Left cardiac atrium (tissue), 4 donors: ENCODE data around the gene FNDC3B. TPM values are rescaled to one million over a fixed set of nuclear protein-coding genes. Genes with fewer than 3 reads are reported as not detected.

Experiments
- ATAC-seq, 2 donors: fragments of 200-7000 bp; cut with Tn5 transposase; one replicate each; pipeline ENCODE4 v1.9.1; 2020; ENCODE audit warnings: mild to moderate bottlenecking in 2 of 2, moderate library complexity in 2 of 2
- DNase-seq: peaks from one replicate; pipeline ENCODE4 v3.0.0-alpha.2; 2020
- intact Hi-C, 2 donors: fragments of 100-400 bp; cut with DNase I; formaldehyde crosslinking; loops; one replicate each; pipeline versions ENCODE4 v1.14.1 to v1.15.1; 2022 to 2023
- total RNA-seq, 2 donors: library from RNA; stranded (reverse); fragmentation: NEBNext Ultra II Directional; extraction: Animal tissue kit (Norgen Biotek cat#: 25700); gene quantifications; one replicate each; pipeline ENCODE4 v1.2.1, GENCODE V29; 2021
- donor health status: DM: no; HTN: yes; CAD: no.
- donor health status: DM: no; HTN: yes; CAD: no; lungs with severe emphysema.
- donor health status: DM: yes; HTN: yes; CAD: no.
- donor health status: Dilated cardiomyopathy.

Gene FNDC3B
- total RNA-seq, 2 donors from 2014 or later = 82.4 to 98.3 TPM

- ATAC-seq (no peak), DNase-seq (no peak)
- intact Hi-C loops = no loop called here
These were observed 98.8 kb downstream of the FNDC3B start for GRCh38 chr3:172138193-172138537.

GRCh38 chr3:172138792-172139507 is 99.6 kb downstream of the FNDC3B start:
- peak; percentile 55 for DNase-seq
- intact Hi-C loops = no loop called here
- peak; percentile 35 to 66 for ATAC-seq

- ATAC-seq (no peak), DNase-seq (no peak)
- intact Hi-C loops = no loop called here
These were observed 100.3 kb downstream of the FNDC3B start for GRCh38 chr3:172139528-172140276.

- DNase-seq (no peak), ATAC-seq (peak; percentile 53 to 73)
- intact Hi-C loops = no loop called here
These were observed 101.4 kb downstream of the FNDC3B start for GRCh38 chr3:172140499-172141391.

GRCh38 chr3:172142051-172142863 is 102.9 kb downstream of the FNDC3B start:
- DNase-seq (no peak), ATAC-seq (peak in 1 of 2 donors; percentile 21)
- intact Hi-C loops = no loop called here

- ATAC-seq = no peak
- intact Hi-C loops = no loop called here
These were observed 103.6 kb downstream of the FNDC3B start for GRCh38 chr3:172142864-172143451.

GRCh38 chr3:172143739-172144497 is 104.5 kb downstream of the FNDC3B start:
- intact Hi-C loops = no loop called here
- no peak for ATAC-seq
- DNase-seq = no peak

More at GRCh38 chr3:172142864-172143451, 103.6 kb downstream of the FNDC3B start:
- DNase-seq = no peak

GRCh38 chr3:172144601-172145000 is 105.2 kb downstream of the FNDC3B start:
- ATAC-seq = no peak
- no peak for DNase-seq
- intact Hi-C loops = no loop called here

GRCh38 chr3:172145031-172145686 is 105.8 kb downstream of the FNDC3B start:
- intact Hi-C loops = no loop called here
- no peak for DNase-seq
- no peak for ATAC-seq

- ATAC-seq (no peak), DNase-seq (no peak)
- intact Hi-C loops = no loop called here
These were observed 107.0 kb downstream of the FNDC3B start for GRCh38 chr3:172146349-172146748.

GRCh38 chr3:172147113-172147818 is 107.9 kb downstream of the FNDC3B start:
- intact Hi-C loops = no loop called here
- DNase-seq (no peak), ATAC-seq (no peak)

- ATAC-seq = no peak
- intact Hi-C loops = no loop called here
- no peak for DNase-seq
These were observed 108.9 kb downstream of the FNDC3B start for GRCh38 chr3:172148241-172148640.

GRCh38 chr3:172148702-172149565 is 109.6 kb downstream of the FNDC3B start:
- ATAC-seq (no peak), DNase-seq (no peak)
- intact Hi-C loops = no loop called here

GRCh38 chr3:172150268-172150667 is 110.9 kb downstream of the FNDC3B start:
- intact Hi-C loops = no loop called here
- DNase-seq (no peak), ATAC-seq (no peak)

- intact Hi-C loops = no loop called here
- no peak for ATAC-seq
These were observed 111.7 kb downstream of the FNDC3B start for GRCh38 chr3:172150913-172151650.

More at GRCh38 chr3:172150913-172151650, 111.7 kb downstream of the FNDC3B start:
- DNase-seq = no peak
